H9 (cell line): ENCODE results near the gene ZBED5. TPM values are rescaled to one million over a fixed set of nuclear protein-coding genes. Genes with fewer than 3 reads are reported as not detected.

ENCODE experiments used
- DNase-seq: peaks from one replicate; pipeline ENCODE4 v3.0.0-alpha.2; 2017
- H2AFZ ChIP-seq: one replicate; pipeline ENCODE4 v1.6.1; 2013; ENCODE audit warnings: mild to moderate bottlenecking, low read length, control low read depth, moderate library complexity
- H2AK5ac ChIP-seq: 2 replicates; pipeline ENCODE4 v1.6.1; 2013; ENCODE audit warnings: low read length, control low read depth, mixed read lengths; ENCODE audit not compliant: insufficient read length
- H2BK120ac ChIP-seq: one replicate; pipeline ENCODE4 v1.6.1; 2013; ENCODE audit warnings: low read depth, mild to moderate bottlenecking, low read length, control low read depth, inconsistent platforms; ENCODE audit not compliant: poor library complexity, severe bottlenecking
- H2BK12ac ChIP-seq: 2 replicates; pipeline ENCODE4 v1.6.1; 2013; ENCODE audit warnings: low read length, control low read depth, mixed read lengths, low read depth; ENCODE audit not compliant: insufficient read length
- H2BK15ac ChIP-seq: 2 replicates; pipeline ENCODE4 v1.6.1; 2013; ENCODE audit warnings: low read depth, low read length, control low read depth
- H2BK20ac ChIP-seq: one replicate; pipeline ENCODE4 v1.6.1; 2013; ENCODE audit warnings: low read depth, mild to moderate bottlenecking, low read length, control low read depth, inconsistent platforms; ENCODE audit not compliant: poor library complexity, severe bottlenecking
- H2BK5ac ChIP-seq: 2 replicates; pipeline ENCODE4 v1.6.1; 2013; ENCODE audit warnings: low read length, control low read depth, mixed read lengths; ENCODE audit not compliant: insufficient read length
- H3K14ac ChIP-seq: 2 replicates; pipeline ENCODE4 v1.6.1; 2013; ENCODE audit warnings: low read length, control low read depth; ENCODE audit not compliant: insufficient read depth
- H3K18ac ChIP-seq: 2 replicates; pipeline ENCODE4 v1.6.1; 2013; ENCODE audit warnings: low read depth, mild to moderate bottlenecking, mixed read lengths, low read length, control low read depth; ENCODE audit not compliant: insufficient read length
- H3K23ac ChIP-seq: 2 replicates; pipeline ENCODE4 v1.6.1; 2013; ENCODE audit warnings: low read length, control low read depth, mixed read lengths, low read depth; ENCODE audit not compliant: insufficient read length
- H3K23me2 ChIP-seq: 2 replicates; pipeline ENCODE4 v1.6.1; 2013; ENCODE audit warnings: low read depth, mild to moderate bottlenecking, mixed read lengths, low read length, control low read depth; ENCODE audit not compliant: insufficient read length, poor library complexity, severe bottlenecking
- H3K27ac ChIP-seq: 2 replicates; pipeline ENCODE4 v1.5.1; 2013; ENCODE audit warnings: low read length, control low read depth, mixed read lengths, low read depth; ENCODE audit not compliant: insufficient read length
- H3K27me3 ChIP-seq: 2 replicates; pipeline ENCODE4 v1.6.1; 2013; ENCODE audit warnings: low read length, control low read depth, inconsistent platforms; ENCODE audit not compliant: insufficient read depth
- H3K4ac ChIP-seq: 2 replicates; pipeline ENCODE4 v1.6.1; 2013; ENCODE audit warnings: low read depth, mild to moderate bottlenecking, control low read depth, inconsistent platforms, low read length, moderate library complexity
- H3K4me1 ChIP-seq: 2 replicates; pipeline ENCODE4 v1.6.1; 2013; ENCODE audit warnings: low read length, control low read depth, inconsistent platforms; ENCODE audit not compliant: insufficient read depth
- H3K4me2 ChIP-seq: 2 replicates; pipeline ENCODE4 v1.6.1; 2013; ENCODE audit warnings: low read length, control low read depth, mixed read lengths; ENCODE audit not compliant: insufficient read length, insufficient read depth
- H3K56ac ChIP-seq: 2 replicates; pipeline ENCODE4 v1.6.1; 2013; ENCODE audit warnings: low read depth, mild to moderate bottlenecking, mixed read lengths, low read length, control low read depth; ENCODE audit not compliant: insufficient read length
- H3K79me1 ChIP-seq: 2 replicates; pipeline ENCODE4 v1.6.1; 2013; ENCODE audit warnings: low read depth, mild to moderate bottlenecking, moderate library complexity, low read length, control low read depth, inconsistent platforms; ENCODE audit not compliant: insufficient read depth, poor library complexity, severe bottlenecking
- H3K79me2 ChIP-seq: 2 replicates; pipeline ENCODE4 v1.6.1; 2013; ENCODE audit warnings: low read length, control low read depth, inconsistent platforms; ENCODE audit not compliant: insufficient read depth
- H3K9ac ChIP-seq: 2 replicates; pipeline ENCODE4 v1.6.1; 2013; ENCODE audit warnings: low read length, control low read depth, mixed read lengths; ENCODE audit not compliant: insufficient read length; ENCODE audit errors: extremely low read depth
- H3K9me3 ChIP-seq: one replicate; pipeline ENCODE4 v1.6.1; 2013; ENCODE audit warnings: low read depth, low read length, inconsistent platforms; ENCODE audit not compliant: control insufficient read depth
- H3T11ph ChIP-seq: one replicate; pipeline ENCODE4 v1.6.1; 2013; ENCODE audit warnings: mild to moderate bottlenecking, low read length, control low read depth, inconsistent platforms
- H4K20me1 ChIP-seq: one replicate; pipeline ENCODE4 v1.6.1; 2013; ENCODE audit not compliant: control insufficient read depth, insufficient read length, insufficient read depth
- H4K5ac ChIP-seq: 2 replicates; pipeline ENCODE4 v1.6.1; 2013; ENCODE audit warnings: low read depth, mild to moderate bottlenecking, mixed read lengths, low read length, control low read depth; ENCODE audit not compliant: insufficient read length
- H4K8ac ChIP-seq: replicated peaks from 2 replicates; pipeline ENCODE4 v1.6.1; 2013; ENCODE audit warnings: low read length, control low read depth, mixed read lengths, low read depth; ENCODE audit not compliant: insufficient read length
- H4K91ac ChIP-seq: 2 replicates; pipeline ENCODE4 v1.6.1; 2013; ENCODE audit warnings: low read depth, mild to moderate bottlenecking, moderate library complexity, mixed read lengths, low read length, control low read depth; ENCODE audit not compliant: insufficient read length
- H3K27ac Mint-ChIP-seq, 3 experiments: 2 replicates in 2 of 3; 3 replicates in 1 of 3; pipeline ENCODE4 v1.8.0; 2020 to 2021; ENCODE audit warnings: mixed read lengths in 3 of 3, mild to moderate bottlenecking in 1 of 3, moderate library complexity in 1 of 3
- H3K27me3 Mint-ChIP-seq: 2 replicates; pipeline ENCODE4 v1.8.0; 2021; ENCODE audit warnings: low read depth, mild to moderate bottlenecking, moderate library complexity, mixed read lengths
- H3K36me3 Mint-ChIP-seq, 3 experiments: 2 replicates in 2 of 3; 3 replicates in 1 of 3; pipeline ENCODE4 v1.8.0; 2020 to 2021; ENCODE audit warnings: low read depth in 3 of 3, mixed read lengths in 3 of 3; ENCODE audit not compliant: insufficient read depth in 1 of 3
- H3K4me1 Mint-ChIP-seq, 2 experiments: 2 replicates each; pipeline ENCODE4 v1.8.0; 2020; ENCODE audit warnings: mixed read lengths in 2 of 2
- H3K4me3 Mint-ChIP-seq, 2 experiments: 2 replicates in 1 of 2; 3 replicates in 1 of 2; pipeline ENCODE4 v1.8.0; 2020 to 2021; ENCODE audit warnings: mild to moderate bottlenecking in 2 of 2, mixed read lengths in 2 of 2, moderate library complexity in 1 of 2
- H3K9me3 Mint-ChIP-seq, 2 experiments: 2 replicates in 1 of 2; 3 replicates in 1 of 2; pipeline ENCODE4 v1.8.0; 2020; ENCODE audit warnings: mild to moderate bottlenecking in 2 of 2, mixed read lengths in 2 of 2, moderate library complexity in 1 of 2
- CTCF ChIP-seq: fragments of 200-600 bp; sonication (generic); conservative IDR thresholded peaks from 3 replicates; pipeline ENCODE4 v1.8.0; 2021; ENCODE audit warnings: antibody characterized with exemption, mild to moderate bottlenecking
- WGBS: extraction: QIAGEN DNeasy Blood & Tissue Kit; methylation state at CpG from one replicate; pipeline ENCODE4 v1.1.7; 2013; ENCODE audit warnings: missing lambda C conversion rate, low lambda C conversion rate, mixed read lengths; ENCODE audit not compliant: insufficient read length; ENCODE audit errors: extremely low coverage; 5-methylcytosine and 5-hydroxymethylcytosine counted together
- total RNA-seq: library from RNA; stranded (reverse); gene quantifications from 2 replicates; pipeline ENCODE4 v1.2.1, GENCODE V29; 2021

Gene ZBED5
- total RNA-seq, 1 experiment from 2014 or later = 65.8 TPM

GRCh38 chr11:10807493-10808234 lies 50.2 kb downstream of the ZBED5 start:
- Histone ChIP-seq H3K14ac (peak overlapping the region; percentile 95), H3K27me3 (no peaks in the 10 kb centered on the region), H3K79me2 (peaks cover 14% of the 10 kb centered on the region; the same call in 1 of the 2 replicates), H3K4ac (peak overlapping the region; percentile 42), H4K20me1 (no peaks in the 10 kb centered on the region), H3K4me1 (no peaks in the 10 kb centered on the region), H3K27ac (peak overlapping the region; percentile 79), H2BK15ac (no peak overlapping the region), H2BK5ac (no peak overlapping the region), H3K18ac (peak overlapping the region; percentile 84), H3K23me2 (no peaks in the 10 kb centered on the region), H2BK120ac (no peak overlapping the region), H3K79me1 (no peaks in the 10 kb centered on the region), H2BK20ac (no peak overlapping the region), H3T11ph (no peak overlapping the region), H4K5ac (peak overlapping the region; percentile 96), H3K4me2 (peak overlapping the region; percentile 37), H4K91ac (peak overlapping the region; percentile 99), H3K9ac (peak overlapping the region; percentile 99), H2BK12ac (no peak overlapping the region), H4K8ac (no peak overlapping the region), H3K56ac (no peak overlapping the region), H2AK5ac (no peak overlapping the region), H3K23ac (no peak overlapping the region), H2AFZ (no peak overlapping the region), H3K9me3 (no peaks in the 10 kb centered on the region)
- Mint-ChIP-seq H3K36me3 (peaks cover 47 to 58% (median 56%) of the 10 kb centered on the region in 3 experiments), H3K27me3 (no peaks in the 10 kb centered on the region), H3K4me1 (peaks cover 26 to 33% of the 10 kb centered on the region in 2 experiments), H3K9me3 (peaks cover 0 to 4% of the 10 kb centered on the region in 2 experiments; a peak in 2 of 5 replicates), H3K27ac (peak overlapping the region; percentile 98 to 100 (median 99)), H3K4me3 (peak overlapping the region; percentile 94 to 97)
- no peak for TF ChIP-seq CTCF
- DNase-seq = no peak
- no CpG with 5 or more reads among the region's 39 CpGs for WGBS
